A549 (cell line): ENCODE results near the gene MRPL23.

Experiments used
- CHD2 ChIP-seq: fragments of 150-350 bp; IDR thresholded peaks from 2 replicates; pipeline ENCODE4 v1.6.1; 2014; ENCODE audit warnings: low read length; ENCODE audit not compliant: partially characterized antibody
- CTCF ChIP-seq: fragments of >200 bp; sonication (Bioruptor Twin); formaldehyde crosslinking; IDR thresholded peaks from 3 replicates; pipeline ENCODE4 v1.5.1; 2016
- EHF ChIP-seq: fragments of 250-450 bp; sonication (Bioruptor Pico); IDR thresholded peaks from 2 replicates; pipeline ENCODE4 v1.5.0; 2020; ENCODE audit warnings: mild to moderate bottlenecking
- EP300 ChIP-seq, 2 experiments: fragments of >200 bp; sonication (Bioruptor Twin); formaldehyde crosslinking; IDR thresholded peaks; 2 replicates in 1 of 2; 3 replicates in 1 of 2; pipeline ENCODE4 v1.6.1; 2016 to 2017
- JUN ChIP-seq, 2 experiments: fragments of >200 bp; sonication (Bioruptor Twin); formaldehyde crosslinking; IDR thresholded peaks; 2 replicates in 1 of 2; 3 replicates in 1 of 2; pipeline ENCODE4 v1.6.1; 2016 to 2017
- JUNB ChIP-seq: fragments of >200 bp; sonication (Bioruptor Twin); formaldehyde crosslinking; IDR thresholded peaks from 2 replicates; pipeline ENCODE4 v1.6.1; 2016
- MAFK ChIP-seq: fragments of 450-650 bp; IDR thresholded peaks from 2 replicates; pipeline ENCODE4 v1.6.1; 2014; ENCODE audit not compliant: partially characterized antibody
- MAZ ChIP-seq: fragments of 150-350 bp; IDR thresholded peaks from 2 replicates; pipeline ENCODE4 v1.6.1; 2014; ENCODE audit warnings: antibody characterized with exemption, low read depth, low read length, borderline replicate concordance
- NR3C1 ChIP-seq: fragments of >200 bp; sonication (Bioruptor Twin); formaldehyde crosslinking; IDR thresholded peaks from 3 replicates; pipeline ENCODE4 v1.6.1; 2017
- POLR2A ChIP-seq: IDR thresholded peaks from 2 replicates; pipeline ENCODE4 v1.6.1; 2012; ENCODE audit warnings: mild to moderate bottlenecking, low read length
- RAD21 ChIP-seq, 2 experiments: fragments of >200 bp in 1 of 2; sonication (Bioruptor Twin) in 1 of 2; formaldehyde crosslinking in 1 of 2; IDR thresholded peaks in 1 of 2; conservative IDR thresholded peaks in 1 of 2; 2 replicates in 1 of 2; 3 replicates in 1 of 2; pipeline ENCODE4 v1.6.1; 2012 to 2018; ENCODE audit warnings: inconsistent platforms in 1 of 2
- SMC3 ChIP-seq: fragments of >200 bp; sonication (Bioruptor Twin); formaldehyde crosslinking; IDR thresholded peaks from 3 replicates; pipeline ENCODE4 v1.6.1; 2018; ENCODE audit warnings: inconsistent platforms
- ZFP36 ChIP-seq: fragments of 450-650 bp; IDR thresholded peaks from 2 replicates; pipeline ENCODE4 v1.6.1; 2014; ENCODE audit warnings: borderline replicate concordance; ENCODE audit not compliant: partially characterized antibody
- ZSCAN20 ChIP-seq: fragments of 250-450 bp; sonication (Bioruptor Pico); IDR thresholded peaks from 2 replicates; pipeline ENCODE4 v1.8.0; 2022; ENCODE audit warnings: mild to moderate bottlenecking, moderate library complexity

DNA sequence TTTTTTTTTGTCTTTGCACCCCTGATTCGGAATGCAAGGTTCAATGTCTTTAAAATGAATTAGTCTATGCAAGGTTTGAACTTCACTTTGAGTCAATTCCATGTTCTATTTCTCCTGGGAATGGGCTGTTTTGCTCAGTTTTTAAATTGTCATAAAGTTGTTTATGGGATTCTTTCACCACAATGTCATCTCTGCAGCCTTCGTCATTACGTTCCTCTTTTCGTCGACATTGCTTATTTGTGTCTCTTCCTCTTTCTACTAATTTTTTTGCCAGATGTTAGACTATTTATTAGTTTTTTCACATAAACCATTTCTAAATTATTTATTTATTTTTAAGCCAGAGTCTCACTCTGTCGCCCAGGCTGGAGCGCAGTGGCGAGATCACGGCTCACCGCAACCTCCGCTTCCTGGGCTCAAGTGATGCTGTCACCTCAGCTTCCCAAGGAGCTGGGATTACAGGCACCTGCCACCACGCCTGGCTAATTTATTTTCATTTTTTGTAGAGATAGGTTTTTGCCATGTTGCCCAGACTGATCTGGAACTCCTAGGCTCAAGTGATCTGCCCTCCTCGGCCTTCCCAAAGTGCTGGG lies 34.7 kb upstream of the MRPL23 start:
- TF ChIP-seq EHF, result no peak
- no peak for TF ChIP-seq JUN (IDR thresholded peaks at IDR 0.05)
- no peak for TF ChIP-seq ZFP36
- no peak for TF ChIP-seq SMC3
- TF ChIP-seq CTCF, result no peak
- TF ChIP-seq ZSCAN20 (CRISPR knock-in tag), result no peak
- TF ChIP-seq EP300 (IDR thresholded peaks at IDR 0.05), result no peak
- TF ChIP-seq JUNB, result no peak
- TF ChIP-seq MAZ, result no peak
- TF ChIP-seq RAD21 (conservative IDR thresholded peaks at IDR 0.05 in 1 of 2, IDR thresholded peaks at IDR 0.05 in 1 of 2), result no peak
- TF ChIP-seq CHD2, result no peak
- TF ChIP-seq MAFK, result no peak
- TF ChIP-seq POLR2A, result no peak
- TF ChIP-seq NR3C1, result no peak
